Adrenal gland (tissue), 5 donors: ENCODE data around the gene ZFP64.

Experiments
- CTCF ChIP-seq, 6 experiments: fragments of 450-650 bp in 4 of 6; fragments of 200-600 bp in 2 of 6; sonication (generic) in 1 of 6; IDR thresholded peaks; 1 replicate in 5 of 6; 2 replicates in 1 of 6; pipeline versions ENCODE4 v1.5.1 to v1.8.0; 2016 to 2021; ENCODE audit warnings: antibody characterized with exemption in 6 of 6, mild to moderate bottlenecking in 2 of 6, moderate library complexity in 1 of 6
- POLR2A ChIP-seq, 2 donors: fragments of 450-650 bp; IDR thresholded peaks; one replicate each; pipeline ENCODE4 v1.6.1; 2017; ENCODE audit warnings: antibody characterized with exemption in 2 of 2, mild to moderate bottlenecking in 2 of 2, moderate library complexity in 1 of 2
- donor health status: DM: no; HTN: no; CAD: no.

GRCh38 chr20:52129611-52130010 lies 62.0 kb downstream of the ZFP64 start:
- TF ChIP-seq CTCF (IDR thresholded peaks at IDR 0.05) (no peak), POLR2A (IDR thresholded peaks at IDR 0.05) (no peak)
